Measurements from ENCODE around the gene HOXC6.

Gene HOXC6

GRCh38 chr12:54016478-54016964, 11.7 kb upstream of the HOXC6 start:
- in situ Hi-C loops (cut with HindIII; ENCODE audit: low pct_ligation_motif_present, low sequenced_read_pairs) = loop anchor here (25.0 kb wide), 1 partner anchor 196 kb away; no protein-coding TSS in a partner anchor
- Histone ChIP-seq H3K36me3 (replicated peaks) (no peaks in the 10 kb centered on the region), H3K4me3 (ENCODE audit: low read depth, low read length) (no peak overlapping the region), H3K27ac (no peak overlapping the region), H3K27me3 (replicated peaks) (peaks cover 83% of the 10 kb centered on the region)
- DNase-seq = no peak
- TF ChIP-seq, protein P1, sequence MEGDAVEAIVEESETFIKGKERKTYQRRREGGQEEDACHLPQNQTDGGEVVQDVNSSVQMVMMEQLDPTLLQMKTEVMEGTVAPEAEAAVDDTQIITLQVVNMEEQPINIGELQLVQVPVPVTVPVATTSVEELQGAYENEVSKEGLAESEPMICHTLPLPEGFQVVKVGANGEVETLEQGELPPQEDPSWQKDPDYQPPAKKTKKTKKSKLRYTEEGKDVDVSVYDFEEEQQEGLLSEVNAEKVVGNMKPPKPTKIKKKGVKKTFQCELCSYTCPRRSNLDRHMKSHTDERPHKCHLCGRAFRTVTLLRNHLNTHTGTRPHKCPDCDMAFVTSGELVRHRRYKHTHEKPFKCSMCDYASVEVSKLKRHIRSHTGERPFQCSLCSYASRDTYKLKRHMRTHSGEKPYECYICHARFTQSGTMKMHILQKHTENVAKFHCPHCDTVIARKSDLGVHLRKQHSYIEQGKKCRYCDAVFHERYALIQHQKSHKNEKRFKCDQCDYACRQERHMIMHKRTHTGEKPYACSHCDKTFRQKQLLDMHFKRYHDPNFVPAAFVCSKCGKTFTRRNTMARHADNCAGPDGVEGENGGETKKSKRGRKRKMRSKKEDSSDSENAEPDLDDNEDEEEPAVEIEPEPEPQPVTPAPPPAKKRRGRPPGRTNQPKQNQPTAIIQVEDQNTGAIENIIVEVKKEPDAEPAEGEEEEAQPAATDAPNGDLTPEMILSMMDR (IDR thresholded peaks at IDR 0.05; ENCODE audit: low read depth, low read length, missing control alignments) = no peak

DNA sequence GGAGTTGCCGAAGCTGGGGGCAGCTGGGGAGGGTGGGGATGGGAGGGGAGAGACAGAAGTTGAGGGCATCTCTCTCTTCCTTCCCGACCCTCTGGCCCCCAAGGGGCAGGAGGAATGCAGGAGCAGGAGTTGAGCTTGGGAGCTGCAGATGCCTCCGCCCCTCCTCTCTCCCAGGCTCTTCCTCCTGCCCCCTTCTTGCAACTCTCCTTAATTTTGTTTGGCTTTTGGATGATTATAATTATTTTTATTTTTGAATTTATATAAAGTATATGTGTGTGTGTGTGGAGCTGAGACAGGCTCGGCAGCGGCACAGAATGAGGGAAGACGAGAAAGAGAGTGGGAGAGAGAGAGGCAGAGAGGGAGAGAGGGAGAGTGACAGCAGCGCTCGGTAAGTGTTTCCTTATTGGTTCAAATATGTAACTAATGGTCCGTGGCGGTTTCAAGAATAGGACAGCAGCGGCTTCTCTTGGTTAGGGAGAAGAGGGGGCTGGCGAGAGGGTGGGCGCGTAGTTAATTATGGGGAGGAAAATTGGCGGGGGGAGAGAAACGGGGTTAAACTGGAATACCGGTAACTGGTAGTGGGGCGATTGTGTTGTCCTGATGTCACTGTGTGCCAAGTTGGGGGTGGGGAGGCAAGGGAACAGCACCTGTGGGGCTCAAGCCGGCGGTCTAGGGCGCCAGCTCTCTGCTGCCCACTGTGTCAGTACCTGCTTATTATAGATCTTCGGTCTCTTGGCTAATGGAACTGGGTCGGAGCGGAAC, 11.0 kb upstream of the HOXC6 start:
- no peak for DNase-seq
- no peaks in the 10 kb centered on the region for H3K36me3 ChIP-seq (replicated peaks)
- TF ChIP-seq, protein P1 (IDR thresholded peaks at IDR 0.05; ENCODE audit: low read depth, low read length, missing control alignments) = no peak
- no peak overlapping the region for H3K27ac ChIP-seq
- peaks cover 83% of the 10 kb centered on the region for H3K27me3 ChIP-seq (replicated peaks)
- in situ Hi-C loops (cut with HindIII; ENCODE audit: low pct_ligation_motif_present, low sequenced_read_pairs) = loop anchor here (25.0 kb wide), 1 partner anchor 195 kb away; no protein-coding TSS in a partner anchor
- H3K4me3 ChIP-seq (ENCODE audit: low read depth, low read length) = peak overlapping the region; percentile 3

DNA sequence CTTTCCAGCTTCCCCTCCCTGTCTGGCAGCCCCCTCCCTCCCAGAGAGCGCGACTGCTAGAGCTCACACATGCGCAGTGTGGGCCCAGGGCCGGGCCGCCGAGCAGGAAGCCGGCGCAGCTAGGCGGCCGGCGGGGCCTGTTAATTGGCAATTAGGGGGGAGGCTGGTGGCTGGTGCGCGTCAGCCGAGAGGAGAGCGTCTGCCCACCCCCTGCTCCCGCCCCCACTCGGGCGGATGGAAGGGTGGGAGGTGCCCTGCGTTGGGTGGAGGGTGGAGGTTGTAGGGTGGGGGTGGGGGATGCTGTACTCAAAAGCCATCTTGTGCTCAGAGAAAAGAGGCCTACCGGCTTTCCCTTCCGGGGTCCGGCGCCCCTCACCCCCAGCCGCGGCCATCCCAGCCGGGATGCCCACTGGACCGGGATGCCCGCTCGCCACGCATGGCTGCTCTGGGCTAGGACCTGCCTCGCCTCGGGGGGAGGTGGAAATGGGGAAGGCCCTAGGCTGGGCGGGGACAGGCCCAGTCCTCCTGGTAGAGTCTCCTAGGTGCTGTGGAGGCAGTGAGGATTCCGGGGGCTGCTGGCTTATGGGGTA, 10.3 kb upstream of the HOXC6 start:
- Histone ChIP-seq H3K27me3 (replicated peaks) (peaks cover 83% of the 10 kb centered on the region), H3K4me3 (ENCODE audit: low read depth, low read length) (peak overlapping the region; percentile 12), H3K36me3 (replicated peaks) (no peaks in the 10 kb centered on the region), H3K27ac (no peak overlapping the region)
- in situ Hi-C loops (cut with HindIII; ENCODE audit: low pct_ligation_motif_present, low sequenced_read_pairs) = loop anchor here (25.0 kb wide), 1 partner anchor 194 kb away; no protein-coding TSS in a partner anchor
- TF ChIP-seq, protein P1 (IDR thresholded peaks at IDR 0.05; ENCODE audit: low read depth, low read length, missing control alignments) = no peak
- DNase-seq = no peak

DNA sequence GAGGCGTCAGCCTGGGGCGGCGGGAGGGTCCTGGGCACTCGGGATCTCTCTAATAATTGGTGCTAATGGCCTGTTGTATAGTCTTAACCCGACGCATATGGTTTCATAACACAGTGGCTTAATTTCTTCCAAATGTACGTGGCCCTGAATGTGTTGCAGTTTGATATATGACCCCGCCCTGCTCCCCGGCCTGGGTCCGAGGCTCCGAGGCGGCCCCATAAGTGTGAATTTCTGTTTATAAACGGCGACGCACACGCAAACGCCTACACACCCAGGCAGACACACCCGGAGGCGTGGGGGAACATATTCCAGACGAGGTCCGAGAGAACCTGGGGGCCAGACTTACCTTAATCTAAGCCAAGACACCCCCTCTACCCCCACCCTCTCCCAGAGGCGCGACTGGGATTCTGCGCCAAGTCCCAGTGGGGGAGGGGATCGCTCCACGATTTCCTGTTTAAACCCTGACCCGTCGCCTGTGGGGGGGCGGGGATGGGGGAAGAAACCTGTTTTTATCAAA, 9.7 kb upstream of the HOXC6 start:
- H3K4me3 ChIP-seq (ENCODE audit: low read depth, low read length) = no peak overlapping the region
- no peak overlapping the region for H3K27ac ChIP-seq
- peaks cover 83% of the 10 kb centered on the region for H3K27me3 ChIP-seq (replicated peaks)

DNA sequence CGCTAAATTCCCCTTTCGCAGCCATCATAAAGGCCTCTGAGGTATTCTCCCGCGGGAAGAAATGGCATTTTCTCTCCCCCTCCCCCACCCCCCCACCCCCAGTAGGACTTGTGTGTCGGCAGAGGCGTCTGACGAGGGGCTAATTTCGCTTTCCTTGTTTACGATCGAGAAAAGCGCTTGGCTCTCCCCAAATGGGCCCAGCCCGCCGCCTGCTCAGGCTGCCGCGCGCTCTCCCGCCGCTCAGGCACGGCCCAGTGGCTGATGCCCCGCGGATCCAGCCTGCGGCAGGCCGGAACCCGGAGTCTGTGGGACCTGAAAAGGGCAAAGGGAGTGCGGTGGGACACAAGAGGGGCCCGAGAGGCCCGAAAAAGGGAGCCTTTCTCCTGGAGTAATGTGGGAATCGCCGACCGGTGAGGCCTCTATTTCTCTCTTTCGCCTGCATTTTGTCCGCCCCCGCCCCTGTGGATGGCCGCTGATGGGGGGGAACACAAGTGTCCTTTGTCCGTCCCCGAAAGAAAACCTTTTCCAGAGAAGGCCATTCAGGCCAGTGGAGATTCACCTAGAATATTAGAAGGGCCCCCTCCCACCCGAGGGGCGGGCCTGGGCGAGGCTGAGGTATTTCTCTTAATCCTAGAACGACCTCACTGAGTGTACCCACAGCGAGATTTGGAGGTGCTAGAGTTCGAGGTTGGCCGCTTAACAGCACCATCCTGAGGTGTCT, 9.0 kb upstream of the HOXC6 start:
- DNase-seq = no peak
- in situ Hi-C loops (cut with HindIII; ENCODE audit: low pct_ligation_motif_present, low sequenced_read_pairs) = loop anchor here (25.0 kb wide), 1 partner anchor 193 kb away; no protein-coding TSS in a partner anchor
- no peak overlapping the region for H3K27ac ChIP-seq
- no peak overlapping the region for H3K4me3 ChIP-seq (ENCODE audit: low read depth, low read length)
- TF ChIP-seq, protein P1 (IDR thresholded peaks at IDR 0.05; ENCODE audit: low read depth, low read length, missing control alignments) = no peak
- H3K27me3 ChIP-seq (replicated peaks) = peaks cover 85% of the 10 kb centered on the region
- no peaks in the 10 kb centered on the region for H3K36me3 ChIP-seq (replicated peaks)

More for the DNA sequence above, 9.7 kb upstream of the HOXC6 start:
- no peak for DNase-seq
- no peaks in the 10 kb centered on the region for H3K36me3 ChIP-seq (replicated peaks)
- TF ChIP-seq, protein P1 (IDR thresholded peaks at IDR 0.05; ENCODE audit: low read depth, low read length, missing control alignments) = no peak
- in situ Hi-C loops (cut with HindIII; ENCODE audit: low pct_ligation_motif_present, low sequenced_read_pairs) = loop anchor here (25.0 kb wide), 1 partner anchor 194 kb away; no protein-coding TSS in a partner anchor

All from brain microvascular endothelial cell (primary cell).